HG03432 (cell line): ENCODE data around the gene IQCF5.
"Not testable (repeated sequence)": the region's sequence is repeated elsewhere in the genome, so short reads cannot be mapped to it uniquely, and the experiment has no call there.

Experiments used
- ATAC-seq: cut with Tn5 transposase; IDR thresholded peaks from one replicate; pipeline ENCODE4 v1.9.1; 2021; ENCODE audit warnings: mild to moderate bottlenecking, moderate library complexity; ENCODE audit not compliant: unreplicated experiment

The IQCF5 gene

GRCh38 chr3:51869304-51869703 lies 6.1 kb downstream of the IQCF5 start:
- no peak for ATAC-seq

- not testable (repeated sequence) for ATAC-seq
Measured at GRCh38 chr3:51868896-51869295, 6.5 kb downstream of the IQCF5 start.

GRCh38 chr3:51862886-51863285 lies 12.5 kb downstream of the IQCF5 start:
- ATAC-seq, result no peak

DNA sequence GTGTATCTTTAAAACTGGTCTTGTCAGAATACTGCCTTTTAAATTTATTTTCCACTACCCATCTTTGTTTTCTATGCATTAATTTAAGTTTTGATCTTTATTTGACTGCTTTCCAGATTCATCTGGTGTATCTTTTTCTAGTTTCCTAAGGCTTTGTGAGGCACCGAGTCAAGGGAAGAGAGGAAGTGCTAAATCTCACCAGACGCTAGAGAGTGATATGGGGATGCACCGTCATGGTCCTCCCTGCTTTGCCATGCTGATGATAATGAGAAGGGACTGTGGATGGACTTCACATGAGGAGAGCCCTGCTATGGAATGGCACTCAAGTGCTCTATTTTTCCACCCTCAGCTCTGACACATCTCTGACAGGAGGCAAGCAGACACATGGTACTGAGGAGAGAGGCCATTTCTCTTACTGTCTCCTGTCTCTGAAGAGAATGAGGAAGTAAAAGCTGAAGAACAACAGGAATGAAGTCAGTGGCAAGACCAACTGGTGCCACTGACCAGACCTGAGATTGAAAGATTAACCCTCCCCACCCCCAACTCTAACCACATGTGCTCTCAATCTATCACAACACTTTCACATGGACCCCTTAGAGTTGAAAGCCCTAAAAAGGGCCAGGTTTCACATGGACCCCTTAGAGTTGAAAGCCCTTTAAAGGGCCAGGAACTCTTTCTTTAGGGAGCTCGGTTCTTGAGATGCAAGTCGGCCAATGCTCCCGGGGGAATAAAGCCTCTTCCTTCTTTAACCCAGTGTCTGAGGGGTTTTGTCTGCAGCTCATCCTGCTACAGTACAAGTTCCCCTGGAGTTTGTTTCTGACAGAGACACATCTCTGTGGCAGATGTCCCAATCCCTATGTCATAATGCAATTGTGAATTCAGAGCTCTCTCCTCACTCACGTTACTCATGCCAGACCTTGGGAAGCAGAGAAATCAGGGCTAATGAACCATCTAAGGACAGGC lies 14.4 kb downstream of the IQCF5 start, which contains the start of gene IQCF2:
Gene IQCF2, plus strand, starts transcription at position 913 of the 963 bp plus-strand sequence. CDS start 52 bp downstream, outside the sequence.
- ATAC-seq, result no peak

DNA sequence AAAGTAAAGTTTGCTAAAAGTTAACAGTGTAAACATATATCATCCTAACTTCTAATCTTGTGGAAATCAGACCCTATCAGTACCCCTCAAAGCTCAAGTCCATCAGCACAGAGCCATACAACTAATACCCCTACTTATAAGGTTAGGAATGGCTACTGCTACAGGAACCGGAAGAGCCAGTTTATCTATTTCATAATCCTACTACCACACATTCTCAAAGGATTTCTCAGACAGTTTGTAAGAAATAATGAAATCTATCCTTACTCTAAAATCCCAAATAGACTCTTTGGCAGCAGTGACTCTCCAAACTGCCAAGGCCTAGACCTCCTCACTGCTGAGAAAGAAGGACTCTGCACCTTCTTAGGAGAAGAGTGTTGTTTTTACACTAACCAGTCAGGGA lies 20.0 kb downstream of the IQCF5 start:
- ATAC-seq, result not testable (repeated sequence)

GRCh38 chr3:51845129-51845528 lies 30.3 kb downstream of the IQCF5 start:
- no peak for ATAC-seq

DNA sequence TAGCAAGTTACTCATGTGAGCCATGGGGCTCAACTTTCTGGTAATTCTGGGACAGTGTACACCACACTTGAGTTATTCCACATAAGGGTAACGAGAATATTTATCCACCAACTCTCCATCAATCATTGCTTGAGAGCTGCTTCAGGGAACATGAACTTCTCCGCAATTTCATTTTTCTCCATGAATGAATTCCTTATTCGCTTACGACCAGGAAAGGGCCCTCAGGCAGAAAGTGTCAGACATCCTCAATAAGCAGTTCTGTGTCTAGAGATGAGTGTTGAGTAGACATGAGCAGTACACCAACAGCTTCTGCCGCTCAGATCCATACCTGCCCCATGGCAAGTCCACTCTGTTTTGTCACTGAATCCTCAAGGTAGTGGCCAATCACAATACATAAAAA lies 38.8 kb downstream of the IQCF5 start:
- ATAC-seq, result no peak

DNA sequence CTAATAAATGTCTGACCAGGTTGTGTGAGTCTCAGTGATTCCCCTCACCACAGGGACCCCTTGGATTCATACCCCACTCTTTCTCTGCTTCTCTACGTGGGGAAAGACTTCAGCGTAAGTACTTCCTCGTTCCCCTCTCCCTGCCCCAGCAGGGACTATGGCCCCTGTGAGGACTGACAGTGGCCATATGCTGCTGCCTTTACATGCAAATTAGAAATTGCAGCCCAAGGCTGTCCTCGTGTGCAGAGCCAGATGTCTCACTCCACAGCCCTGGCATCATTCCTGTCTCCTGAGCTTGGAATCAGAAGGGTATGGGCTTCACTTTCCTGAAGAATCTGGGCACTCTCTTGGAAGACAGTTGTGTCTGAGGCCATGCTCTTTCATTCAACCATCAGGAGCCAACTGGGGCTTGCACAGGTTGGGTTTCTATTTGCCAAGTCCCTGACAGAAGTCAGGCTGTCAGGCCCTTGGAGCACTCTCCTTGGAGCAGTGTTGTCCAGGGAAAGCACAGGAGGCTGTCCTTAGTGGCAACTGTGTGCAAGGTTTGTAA lies 44.5 kb downstream of the IQCF5 start:
- ATAC-seq, result no peak

- no peak for ATAC-seq
Measured at GRCh38 chr3:51830345-51830744, 45.1 kb downstream of the IQCF5 start.

GRCh38 chr3:51828297-51828696 lies 47.1 kb downstream of the IQCF5 start:
- no peak for ATAC-seq
